Adrenal gland (tissue), 5 donors: ENCODE measurements around the gene ERI3.

Experiments
- POLR2A ChIP-seq, 2 donors: fragments of 450-650 bp; IDR thresholded peaks; one replicate each; pipeline ENCODE4 v1.6.1; 2017; ENCODE audit warnings: antibody characterized with exemption in 2 of 2, mild to moderate bottlenecking in 2 of 2, moderate library complexity in 1 of 2
- TF ChIP-seq, protein P1 (sequence below), 6 experiments: fragments of 450-650 bp in 4 of 6; fragments of 200-600 bp in 2 of 6; sonication (generic) in 1 of 6; IDR thresholded peaks; 1 replicate in 5 of 6; 2 replicates in 1 of 6; pipeline versions ENCODE4 v1.5.1 to v1.8.0; 2016 to 2021; ENCODE audit warnings: antibody characterized with exemption in 6 of 6, mild to moderate bottlenecking in 2 of 6, moderate library complexity in 1 of 6
- donor health status: DM: no; HTN: no; CAD: no.

DNA sequence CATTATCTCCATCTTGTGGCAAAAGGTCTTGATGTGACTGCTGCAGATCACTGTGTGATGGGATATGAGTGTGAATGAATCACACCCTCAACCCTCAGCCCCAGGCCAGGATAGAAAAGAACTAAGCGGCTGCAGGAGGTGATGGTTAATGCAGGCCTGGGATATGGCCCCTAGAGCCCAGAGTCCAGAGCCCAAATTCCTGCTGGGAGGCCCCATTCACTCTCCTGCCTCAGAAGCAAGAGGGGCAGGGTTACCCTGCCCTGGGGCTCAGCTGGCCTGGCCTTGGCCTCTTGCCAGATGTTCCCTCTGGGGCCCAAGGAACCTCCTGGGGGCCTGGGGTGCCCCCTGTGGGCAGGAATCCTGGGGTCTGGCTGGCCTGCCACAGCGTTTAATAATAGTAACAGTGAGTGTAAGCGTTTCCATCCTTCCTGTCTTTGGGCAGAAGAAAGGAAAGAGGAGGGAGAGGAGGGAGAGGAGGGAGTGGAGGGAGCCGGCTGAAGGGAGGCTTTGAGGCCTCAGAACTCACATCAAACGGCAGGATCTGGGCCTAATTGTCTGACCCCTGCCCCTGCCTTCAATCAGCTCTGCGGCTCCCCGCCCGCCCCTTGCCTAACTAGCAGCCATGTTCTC lies 115.6 kb downstream of the ERI3 start:
- TF ChIP-seq, protein P1, sequence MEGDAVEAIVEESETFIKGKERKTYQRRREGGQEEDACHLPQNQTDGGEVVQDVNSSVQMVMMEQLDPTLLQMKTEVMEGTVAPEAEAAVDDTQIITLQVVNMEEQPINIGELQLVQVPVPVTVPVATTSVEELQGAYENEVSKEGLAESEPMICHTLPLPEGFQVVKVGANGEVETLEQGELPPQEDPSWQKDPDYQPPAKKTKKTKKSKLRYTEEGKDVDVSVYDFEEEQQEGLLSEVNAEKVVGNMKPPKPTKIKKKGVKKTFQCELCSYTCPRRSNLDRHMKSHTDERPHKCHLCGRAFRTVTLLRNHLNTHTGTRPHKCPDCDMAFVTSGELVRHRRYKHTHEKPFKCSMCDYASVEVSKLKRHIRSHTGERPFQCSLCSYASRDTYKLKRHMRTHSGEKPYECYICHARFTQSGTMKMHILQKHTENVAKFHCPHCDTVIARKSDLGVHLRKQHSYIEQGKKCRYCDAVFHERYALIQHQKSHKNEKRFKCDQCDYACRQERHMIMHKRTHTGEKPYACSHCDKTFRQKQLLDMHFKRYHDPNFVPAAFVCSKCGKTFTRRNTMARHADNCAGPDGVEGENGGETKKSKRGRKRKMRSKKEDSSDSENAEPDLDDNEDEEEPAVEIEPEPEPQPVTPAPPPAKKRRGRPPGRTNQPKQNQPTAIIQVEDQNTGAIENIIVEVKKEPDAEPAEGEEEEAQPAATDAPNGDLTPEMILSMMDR (IDR thresholded peaks at IDR 0.05): peak in 2 of 6 experiments; percentile 6 to 20
- TF ChIP-seq POLR2A (IDR thresholded peaks at IDR 0.05): no peak
